ENCODE measurements around the gene KIF7. TPM values are rescaled to one million over a fixed set of nuclear protein-coding genes. Genes with fewer than 3 reads are reported as not detected.

The KIF7 gene
- total RNA-seq, 1 donor from 2014 or later: 4.3 TPM

DNA sequence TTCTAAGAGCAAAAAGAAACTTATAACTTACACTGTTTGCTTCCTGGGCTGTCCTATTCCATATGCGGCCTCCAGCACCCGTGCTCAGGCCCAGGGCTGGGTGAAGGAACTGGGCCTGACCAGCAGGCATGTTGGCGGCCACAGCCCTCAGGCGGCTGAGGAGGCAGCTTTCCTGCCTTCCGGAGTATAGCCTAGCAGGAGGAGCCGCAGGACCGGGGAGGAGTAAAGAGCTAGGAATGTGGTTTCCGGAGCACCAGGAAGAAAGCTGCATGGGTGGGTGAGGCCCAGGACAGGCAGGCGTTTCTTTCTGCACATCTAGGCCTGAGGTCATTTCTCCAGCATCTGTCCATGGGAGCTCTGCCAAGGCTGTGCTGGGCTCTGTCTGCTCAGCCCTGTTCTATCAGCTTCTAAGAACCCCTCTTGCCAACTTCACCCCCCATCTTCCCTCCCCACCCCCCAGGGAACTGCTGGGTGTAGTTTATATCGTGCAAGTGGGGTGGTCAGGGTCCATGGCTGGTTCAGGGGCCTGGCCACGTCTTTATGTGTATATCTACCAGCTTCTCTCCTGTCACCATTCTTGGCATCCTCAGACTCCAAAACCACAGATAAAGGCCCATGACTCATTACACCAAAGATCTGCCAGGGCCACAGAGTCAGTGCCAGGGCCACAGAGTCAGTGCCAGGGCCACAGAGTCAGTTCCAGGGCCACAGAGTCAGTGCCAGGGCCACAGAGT lies 7.8 kb upstream of the KIF7 start:
- Histone ChIP-seq H3K9ac (no peak overlapping the region), H3F3A (ENCODE audit: low read depth) (peaks cover 18% of the 10 kb centered on the region), H3K4me1 (peaks cover 13% of the 10 kb centered on the region), H4K20me1 (ENCODE audit: low read depth) (no peaks in the 10 kb centered on the region), H3K36me3 (no peaks in the 10 kb centered on the region), H3K4me3 (no peak overlapping the region), H3K27ac (no peak overlapping the region), H3K27me3 (peaks cover 49% of the 10 kb centered on the region), H3K79me2 (ENCODE audit: low read depth) (no peaks in the 10 kb centered on the region), H3K4me2 (no peak overlapping the region), H2AFZ (replicated peaks) (no peak overlapping the region), H3K9me3 (ENCODE audit: low read depth) (no peaks in the 10 kb centered on the region)
- Mint-ChIP-seq H3K36me3 (no peaks in the 10 kb centered on the region), H3K4me3 (no peak overlapping the region), H3K9me3 (no peaks in the 10 kb centered on the region), H3K27me3 (ENCODE audit: insufficient read depth, low read depth) (peaks cover 25% of the 10 kb centered on the region), H3K27ac (no peak overlapping the region), H3K4me1 (peaks cover 10% of the 10 kb centered on the region)
- TF ChIP-seq EZH2phosphoT487 (IDR thresholded peaks at IDR 0.05) (no peak), EZH2 (IDR thresholded peaks at IDR 0.05) (no peak)
- TF ChIP-seq, protein P1, sequence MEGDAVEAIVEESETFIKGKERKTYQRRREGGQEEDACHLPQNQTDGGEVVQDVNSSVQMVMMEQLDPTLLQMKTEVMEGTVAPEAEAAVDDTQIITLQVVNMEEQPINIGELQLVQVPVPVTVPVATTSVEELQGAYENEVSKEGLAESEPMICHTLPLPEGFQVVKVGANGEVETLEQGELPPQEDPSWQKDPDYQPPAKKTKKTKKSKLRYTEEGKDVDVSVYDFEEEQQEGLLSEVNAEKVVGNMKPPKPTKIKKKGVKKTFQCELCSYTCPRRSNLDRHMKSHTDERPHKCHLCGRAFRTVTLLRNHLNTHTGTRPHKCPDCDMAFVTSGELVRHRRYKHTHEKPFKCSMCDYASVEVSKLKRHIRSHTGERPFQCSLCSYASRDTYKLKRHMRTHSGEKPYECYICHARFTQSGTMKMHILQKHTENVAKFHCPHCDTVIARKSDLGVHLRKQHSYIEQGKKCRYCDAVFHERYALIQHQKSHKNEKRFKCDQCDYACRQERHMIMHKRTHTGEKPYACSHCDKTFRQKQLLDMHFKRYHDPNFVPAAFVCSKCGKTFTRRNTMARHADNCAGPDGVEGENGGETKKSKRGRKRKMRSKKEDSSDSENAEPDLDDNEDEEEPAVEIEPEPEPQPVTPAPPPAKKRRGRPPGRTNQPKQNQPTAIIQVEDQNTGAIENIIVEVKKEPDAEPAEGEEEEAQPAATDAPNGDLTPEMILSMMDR (IDR thresholded peaks at IDR 0.05): no peak
- DNase-seq (ENCODE audit: low spot score): no peak

DNA sequence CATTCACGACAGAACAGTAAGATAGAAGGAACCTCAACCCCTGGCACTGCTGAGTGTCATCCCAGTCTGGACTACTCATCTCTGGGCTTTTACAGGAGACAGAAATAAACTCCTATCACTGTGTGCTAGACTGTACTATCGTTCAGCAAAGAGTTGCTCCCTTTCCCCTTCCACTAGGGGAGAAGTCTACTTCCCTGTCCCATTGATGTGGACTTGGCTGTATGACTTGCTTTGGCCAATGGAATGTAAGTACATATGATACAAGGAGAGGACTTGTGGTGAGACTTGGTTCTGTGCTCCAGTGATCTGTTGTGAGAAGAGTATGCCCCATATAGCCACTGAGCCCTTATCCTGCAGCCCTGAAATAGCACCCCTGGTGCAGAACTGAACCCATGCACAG lies 5.3 kb upstream of the KIF7 start:
- peaks cover 44% of the 10 kb centered on the region for H3K27me3 ChIP-seq
- H3K36me3 Mint-ChIP-seq: no peaks in the 10 kb centered on the region
- no peaks in the 10 kb centered on the region for H3K9me3 Mint-ChIP-seq
- no peak overlapping the region for H2AFZ ChIP-seq (replicated peaks)
- no peak overlapping the region for H3K4me2 ChIP-seq
- no peak overlapping the region for H3K9ac ChIP-seq
- peaks cover 21% of the 10 kb centered on the region for H3F3A ChIP-seq (ENCODE audit: low read depth)
- H3K4me1 ChIP-seq: peaks cover 7% of the 10 kb centered on the region
- TF ChIP-seq EZH2phosphoT487 (IDR thresholded peaks at IDR 0.05) (no peak), EZH2 (IDR thresholded peaks at IDR 0.05) (no peak)
- TF ChIP-seq, protein P1 (IDR thresholded peaks at IDR 0.05): no peak
- H4K20me1 ChIP-seq (ENCODE audit: low read depth): no peaks in the 10 kb centered on the region
- H3K27ac Mint-ChIP-seq: no peak overlapping the region
- H3K9me3 ChIP-seq (ENCODE audit: low read depth): no peaks in the 10 kb centered on the region
- H3K36me3 ChIP-seq: no peaks in the 10 kb centered on the region
- H3K79me2 ChIP-seq (ENCODE audit: low read depth): no peaks in the 10 kb centered on the region
- DNase-seq (ENCODE audit: low spot score): no peak
- no peak overlapping the region for H3K4me3 Mint-ChIP-seq
- H3K4me1 Mint-ChIP-seq: peaks cover 13% of the 10 kb centered on the region
- no peak overlapping the region for H3K4me3 ChIP-seq
- H3K27ac ChIP-seq: no peak overlapping the region
- peaks cover 27% of the 10 kb centered on the region for H3K27me3 Mint-ChIP-seq (ENCODE audit: insufficient read depth, low read depth)

DNA sequence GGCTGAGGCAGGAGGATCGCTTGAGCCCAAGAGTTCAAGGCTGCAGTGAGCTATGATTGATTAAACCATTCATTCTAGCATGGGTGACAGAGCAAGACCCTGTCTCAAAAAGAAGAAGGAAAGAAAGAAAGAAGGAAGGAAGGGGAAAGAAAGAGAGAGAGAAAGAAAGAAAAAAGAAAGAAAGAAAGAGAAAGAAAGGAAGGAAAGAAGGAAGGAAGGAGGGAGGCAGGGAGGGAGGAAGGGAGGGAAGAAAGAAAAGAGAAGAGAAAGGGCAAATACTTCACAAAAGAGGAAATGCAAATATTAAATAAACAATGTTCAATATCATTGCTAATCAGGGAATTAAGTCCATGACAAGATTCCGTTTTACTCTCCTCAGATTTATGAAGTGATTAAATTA lies 4.0 kb upstream of the KIF7 start:
- TF ChIP-seq EZH2phosphoT487 (IDR thresholded peaks at IDR 0.05): no peak
- no peak for TF ChIP-seq EZH2 (IDR thresholded peaks at IDR 0.05)
- TF ChIP-seq, protein P1 (IDR thresholded peaks at IDR 0.05): no peak
- peaks cover 26% of the 10 kb centered on the region for H3K27me3 Mint-ChIP-seq (ENCODE audit: insufficient read depth, low read depth)
- H3K27ac ChIP-seq: no peak overlapping the region

More for the DNA sequence above, 4.0 kb upstream of the KIF7 start:
- Histone ChIP-seq H3K36me3 (no peaks in the 10 kb centered on the region), H2AFZ (replicated peaks) (no peak overlapping the region), H3K4me1 (peaks cover 2% of the 10 kb centered on the region), H3K9ac (no peak overlapping the region), H3K9me3 (ENCODE audit: low read depth) (no peaks in the 10 kb centered on the region), H3K4me2 (no peak overlapping the region), H3K27me3 (peaks cover 31% of the 10 kb centered on the region), H3K4me3 (no peak overlapping the region), H3K79me2 (ENCODE audit: low read depth) (peaks cover 6% of the 10 kb centered on the region), H4K20me1 (ENCODE audit: low read depth) (no peaks in the 10 kb centered on the region), H3F3A (ENCODE audit: low read depth) (peaks cover 13% of the 10 kb centered on the region)
- peaks cover 11% of the 10 kb centered on the region for H3K4me1 Mint-ChIP-seq
- peaks cover 3% of the 10 kb centered on the region for H3K36me3 Mint-ChIP-seq
- no peak overlapping the region for H3K4me3 Mint-ChIP-seq
- H3K27ac Mint-ChIP-seq: no peak overlapping the region
- no peaks in the 10 kb centered on the region for H3K9me3 Mint-ChIP-seq
- no peak for DNase-seq (ENCODE audit: low spot score)
